AG04450 (cell line): ENCODE data around the gene SORT1. TPM values are rescaled to one million over a fixed set of nuclear protein-coding genes. Genes with fewer than 3 reads are reported as not detected.
"Not testable (repeated sequence)": the region's sequence is repeated elsewhere in the genome, so short reads cannot be mapped to it uniquely, and the experiment has no call there.

ENCODE experiments used
- CTCF ChIA-PET: fragments of 300-600, 350-600 bp; formaldehyde crosslinking; extraction: SDS; loops from one replicate; lab custom pipeline; 2022; ENCODE audit warnings: antibody characterized with exemption, inconsistent platforms; lab: Charles Lee
- POLR2A ChIA-PET: fragments of 350-600 bp; formaldehyde crosslinking; extraction: SDS; loops from one replicate; lab custom pipeline; 2021; ENCODE audit warnings: antibody characterized with exemption, inconsistent platforms; lab: Yijun Ruan, JAX
- DNase-seq: peaks from one replicate; pipeline ENCODE4 v3.0.0-alpha.2; 2011; ENCODE audit warnings: low read depth, low spot score
- H3K27ac ChIP-seq: one replicate; pipeline ENCODE4 v1.5.1; 2012; ENCODE audit warnings: low read depth, low read length, control low read depth
- H3K27me3 ChIP-seq: one replicate; pipeline ENCODE4 v1.6.0; 2012; ENCODE audit warnings: low read length; ENCODE audit not compliant: control insufficient read depth, insufficient read depth
- H3K4me3 ChIP-seq: 2 replicates; pipeline ENCODE4 v1.5.1; 2011; ENCODE audit warnings: mild to moderate bottlenecking, low read depth, low read length, control low read depth
- H3K9me3 ChIP-seq: 2 replicates; pipeline ENCODE4 v1.5.1; 2012; ENCODE audit warnings: low read length; ENCODE audit not compliant: control insufficient read depth, insufficient read depth
- polyA plus RNA-seq: library from polyadenylated mRNA; depleted of rRNA; stranded (reverse); fragments of >200 nt; gene quantifications from 2 replicates; pipeline ENCODE4 v1.2.3, GENCODE V29; 2011
- TF ChIP-seq, protein P1 (sequence below): IDR thresholded peaks from 2 replicates; pipeline ENCODE4 v1.5.1; 2011; ENCODE audit warnings: low read depth, low read length, control low read depth, inconsistent platforms

Gene SORT1
- polyA plus RNA-seq, 1 experiment: 42.8 TPM

DNA sequence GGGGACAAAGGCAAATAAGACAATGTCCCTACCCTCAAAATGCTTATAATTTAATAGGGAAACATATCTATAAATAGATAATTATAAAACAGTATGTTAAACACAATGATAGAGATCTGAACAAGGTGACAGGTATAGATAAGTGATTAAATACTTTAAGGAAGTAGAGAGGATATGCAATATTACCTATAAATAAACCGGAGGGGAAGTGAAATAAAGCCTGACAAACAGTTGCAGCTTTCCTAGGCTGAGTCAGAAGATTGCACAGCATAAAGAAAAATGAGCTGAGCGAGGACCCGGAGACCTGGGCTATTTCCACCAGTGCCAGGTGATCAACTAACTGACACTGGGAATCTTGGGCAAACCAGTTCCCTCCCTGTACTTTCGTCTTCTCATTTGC lies 103.2 kb downstream of the SORT1 start:
- no peak overlapping the region for H3K4me3 ChIP-seq
- H3K9me3 ChIP-seq: no peaks in the 10 kb centered on the region; the same call in 1 of the 2 replicates
- no peaks in the 10 kb centered on the region for H3K27me3 ChIP-seq
- CTCF ChIA-PET: no interaction called here
- no peak for DNase-seq
- POLR2A ChIA-PET: no interaction called here
- TF ChIP-seq, protein P1, sequence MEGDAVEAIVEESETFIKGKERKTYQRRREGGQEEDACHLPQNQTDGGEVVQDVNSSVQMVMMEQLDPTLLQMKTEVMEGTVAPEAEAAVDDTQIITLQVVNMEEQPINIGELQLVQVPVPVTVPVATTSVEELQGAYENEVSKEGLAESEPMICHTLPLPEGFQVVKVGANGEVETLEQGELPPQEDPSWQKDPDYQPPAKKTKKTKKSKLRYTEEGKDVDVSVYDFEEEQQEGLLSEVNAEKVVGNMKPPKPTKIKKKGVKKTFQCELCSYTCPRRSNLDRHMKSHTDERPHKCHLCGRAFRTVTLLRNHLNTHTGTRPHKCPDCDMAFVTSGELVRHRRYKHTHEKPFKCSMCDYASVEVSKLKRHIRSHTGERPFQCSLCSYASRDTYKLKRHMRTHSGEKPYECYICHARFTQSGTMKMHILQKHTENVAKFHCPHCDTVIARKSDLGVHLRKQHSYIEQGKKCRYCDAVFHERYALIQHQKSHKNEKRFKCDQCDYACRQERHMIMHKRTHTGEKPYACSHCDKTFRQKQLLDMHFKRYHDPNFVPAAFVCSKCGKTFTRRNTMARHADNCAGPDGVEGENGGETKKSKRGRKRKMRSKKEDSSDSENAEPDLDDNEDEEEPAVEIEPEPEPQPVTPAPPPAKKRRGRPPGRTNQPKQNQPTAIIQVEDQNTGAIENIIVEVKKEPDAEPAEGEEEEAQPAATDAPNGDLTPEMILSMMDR: no peak
- H3K27ac ChIP-seq: no peak overlapping the region

DNA sequence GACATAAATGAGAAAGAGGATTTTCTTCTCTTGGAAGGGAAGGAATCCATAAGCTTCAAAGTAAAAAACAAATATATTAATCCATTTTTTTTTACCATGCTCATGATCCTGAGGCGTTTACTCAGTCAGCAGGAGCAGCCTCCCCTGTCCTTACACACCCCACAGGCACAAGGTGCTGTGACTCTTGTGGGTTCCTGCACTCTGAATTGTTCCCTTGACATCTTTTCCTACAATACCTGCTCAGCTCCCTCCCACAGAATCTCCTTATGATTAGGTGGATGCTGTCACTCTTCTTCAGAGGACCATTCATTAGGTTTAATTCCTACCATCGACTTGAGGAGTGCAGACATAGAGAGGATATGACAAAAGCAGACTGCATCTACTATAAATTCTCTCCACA lies 104.7 kb downstream of the SORT1 start:
- TF ChIP-seq, protein P1: no peak
- ChIA-PET CTCF (interaction anchor here (0.5 to 0.8 kb wide), 3 partner anchors 14 to 160 kb away, joined by 3 to 6 read pairs (median 4); no protein-coding TSS in a partner anchor), POLR2A (no interaction called here)
- Histone ChIP-seq H3K9me3 (no peaks in the 10 kb centered on the region; the same call in 1 of the 2 replicates), H3K27ac (no peak overlapping the region), H3K4me3 (no peak overlapping the region), H3K27me3 (peaks cover 2% of the 10 kb centered on the region)
- DNase-seq: no peak

DNA sequence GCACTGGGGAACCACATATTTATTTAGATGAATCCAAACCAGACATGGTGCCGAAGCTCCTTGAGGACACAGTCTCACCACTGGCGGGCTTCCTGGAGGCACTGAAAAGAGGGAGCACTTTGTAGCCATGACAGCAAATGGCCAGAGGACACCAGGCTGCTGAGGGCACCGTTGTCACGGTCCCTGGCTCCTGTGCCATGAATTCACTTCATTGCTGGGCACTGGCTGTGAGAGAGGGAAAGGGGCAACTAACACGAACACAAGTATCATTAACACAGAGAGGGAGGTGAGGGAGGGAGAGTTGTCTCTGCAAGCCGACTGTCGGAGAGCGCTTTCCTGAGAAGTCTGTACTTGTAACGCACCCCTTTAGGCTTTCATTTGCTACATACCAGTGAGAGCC lies 105.4 kb downstream of the SORT1 start:
- CTCF ChIA-PET: interaction anchor here (0.8 kb wide), 1 partner anchor 14 kb away, joined by 3 read pairs; no protein-coding TSS in a partner anchor
- POLR2A ChIA-PET: no interaction called here
- TF ChIP-seq, protein P1: no peak
- H3K27ac ChIP-seq: no peak overlapping the region
- DNase-seq: no peak
- no peaks in the 10 kb centered on the region; the same call in 1 of the 2 replicates for H3K9me3 ChIP-seq
- no peak overlapping the region for H3K4me3 ChIP-seq
- H3K27me3 ChIP-seq: peaks cover 2% of the 10 kb centered on the region

DNA sequence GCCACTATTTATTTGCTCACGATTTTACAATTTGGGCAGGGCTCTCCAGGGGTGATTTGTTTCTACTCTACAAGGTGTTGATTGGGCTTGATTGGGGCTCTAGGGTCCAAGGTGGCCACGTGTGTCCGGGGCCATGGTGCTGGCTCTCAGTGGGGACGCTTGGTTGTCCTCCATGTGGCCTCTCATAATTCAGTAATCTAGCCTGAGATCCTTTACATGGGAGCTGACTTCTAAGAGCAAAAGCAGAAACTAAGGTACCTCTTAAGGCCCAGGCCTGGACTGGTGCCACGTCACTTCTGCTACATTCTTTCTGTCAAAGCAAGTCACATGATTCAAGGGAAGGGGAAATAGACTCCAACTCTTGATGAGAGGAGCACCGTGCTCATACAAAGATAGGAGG lies 106.7 kb downstream of the SORT1 start:
- TF ChIP-seq, protein P1: no peak
- no peak overlapping the region for H3K4me3 ChIP-seq
- H3K27me3 ChIP-seq: peaks cover 2% of the 10 kb centered on the region
- H3K9me3 ChIP-seq: no peaks in the 10 kb centered on the region
- POLR2A ChIA-PET: no interaction called here
- DNase-seq: no peak
- H3K27ac ChIP-seq: no peak overlapping the region
- CTCF ChIA-PET: no interaction called here

DNA sequence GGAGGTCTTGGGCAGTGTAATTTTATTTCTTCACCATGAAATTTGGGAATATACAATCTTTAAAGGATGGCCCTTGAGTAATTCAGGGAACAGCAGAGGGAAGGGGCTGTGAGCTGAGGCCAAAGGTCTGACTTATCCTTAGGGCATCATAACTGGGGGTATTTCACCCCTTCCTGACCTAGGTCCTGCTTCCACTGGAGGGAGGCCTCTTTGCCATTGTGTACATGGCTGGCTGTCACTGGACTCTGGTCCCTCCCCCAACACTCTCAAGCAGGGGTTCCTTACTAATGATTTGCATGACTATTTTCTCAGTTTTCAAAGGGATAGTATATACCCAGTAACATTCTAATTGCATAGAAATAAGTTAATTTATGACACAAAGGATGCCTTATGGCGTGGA lies 107.6 kb downstream of the SORT1 start:
- Histone ChIP-seq H3K27me3 (peaks cover 2% of the 10 kb centered on the region), H3K9me3 (no peaks in the 10 kb centered on the region), H3K27ac (no peak overlapping the region), H3K4me3 (no peak overlapping the region)
- TF ChIP-seq, protein P1: no peak
- ChIA-PET CTCF (no interaction called here), POLR2A (no interaction called here)
- no peak for DNase-seq

DNA sequence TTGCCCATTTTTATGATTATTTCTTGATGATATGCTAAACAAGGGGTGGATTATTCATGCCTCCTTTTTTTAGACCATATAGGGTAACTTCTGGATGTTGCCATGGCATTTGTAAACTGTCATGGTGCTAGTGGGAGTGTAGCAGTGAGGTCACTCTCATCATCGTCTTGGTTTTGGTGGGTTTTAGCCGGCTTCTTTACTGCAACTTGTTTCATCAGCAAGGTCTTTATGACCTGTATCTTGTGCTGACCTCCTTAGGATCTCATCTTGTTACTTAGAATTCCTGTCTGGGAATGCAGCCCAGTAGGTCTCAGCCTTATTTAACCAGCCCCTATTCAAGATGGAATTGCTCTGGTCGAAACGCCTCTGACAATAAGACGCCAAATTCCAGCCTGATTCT lies 111.0 kb downstream of the SORT1 start:
- CTCF ChIA-PET: interaction anchor here (0.6 kb wide), 1 partner anchor 81 kb away, joined by 7 read pairs; no protein-coding TSS in a partner anchor
- DNase-seq, POLR2A ChIA-PET, H3K27me3 ChIP-seq, H3K9me3 ChIP-seq, H3K27ac ChIP-seq, H3K4me3 ChIP-seq: not testable (repeated sequence)
